Hepatocyte (in vitro differentiated cells): Measurements from ENCODE around the gene FAR2.

Source experiments
- EZH2 ChIP-seq: fragments of 200-600 bp; sonication (generic); IDR thresholded peaks from 2 replicates; pipeline ENCODE4 v1.6.1; 2016; ENCODE audit warnings: antibody characterized with exemption, mild to moderate bottlenecking, borderline replicate concordance
- EZH2phosphoT487 ChIP-seq: fragments of 200-600 bp; sonication (generic); IDR thresholded peaks from one replicate; pipeline ENCODE4 v1.6.1; 2018; ENCODE audit warnings: antibody characterized with exemption, mild to moderate bottlenecking, low read depth, moderate library complexity; ENCODE audit not compliant: unreplicated experiment, severe bottlenecking

DNA sequence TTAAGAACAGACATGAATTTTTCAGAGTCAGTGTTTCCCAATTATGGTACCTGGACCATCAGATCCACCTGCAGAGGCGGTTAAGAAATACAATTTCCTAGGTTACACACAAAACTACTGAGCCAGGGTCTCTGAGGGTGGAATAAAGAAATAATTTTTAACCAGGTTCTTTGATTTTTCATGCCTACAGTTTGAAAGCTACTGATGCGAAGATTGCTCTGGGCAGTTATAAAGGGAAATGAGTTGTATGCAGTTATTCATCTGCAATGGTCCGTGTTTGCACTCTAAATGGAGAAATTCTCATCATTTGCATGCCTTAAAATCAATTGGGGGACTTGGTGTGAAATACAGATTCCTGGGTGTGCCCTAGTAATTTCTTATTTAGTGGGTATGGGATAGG, 142.1 kb downstream of the FAR2 start:
- TF ChIP-seq EZH2, result no peak
- TF ChIP-seq EZH2phosphoT487, result no peak
